IMR-90 (cell line): ENCODE results near the gene FCRLB. TPM values are rescaled to one million over a fixed set of nuclear protein-coding genes. Genes with fewer than 3 reads are reported as not detected.

ENCODE experiments used
- ATAC-seq: fragments of 200-7000 bp; cut with Tn5 transposase; 2 replicates; pipeline ENCODE4 v1.9.1; 2020; ENCODE audit warnings: low read depth, mild to moderate bottlenecking, moderate library complexity
- BruUV-seq: library from RNA; stranded (reverse); fragments of 400-500 nt; replicated peaks from 2 replicates; lab custom pipeline; 2021; lab: Mats Ljungman, UMichigan
- CTCF ChIA-PET: fragments of 300-600 bp; formaldehyde crosslinking; extraction: SDS; loops from one replicate; lab custom pipeline; 2021; ENCODE audit warnings: antibody characterized with exemption; lab: Yijun Ruan, JAX
- POLR2A ChIA-PET: fragments of 300-600 bp; sonication (Branson Sonifier 250); formaldehyde crosslinking; loops from one replicate; lab custom pipeline; 2022; ENCODE audit warnings: antibody characterized with exemption; ENCODE audit not compliant: unreplicated experiment; lab: Charles Lee
- DNase-seq: peaks from one replicate; pipeline ENCODE4 v3.0.0; 2013
- H2AFZ ChIP-seq: replicated peaks from 2 replicates; pipeline ENCODE3; 2013; ENCODE audit warnings: low read length, mild to moderate bottlenecking; ENCODE audit not compliant: poor library complexity
- H2AK5ac ChIP-seq: 2 replicates; pipeline ENCODE4 v1.6.1; 2013; ENCODE audit warnings: low read depth, low read length, inconsistent platforms
- H2AK9ac ChIP-seq: replicated peaks from 2 replicates; pipeline ENCODE3; 2013; ENCODE audit warnings: mild to moderate bottlenecking, low read depth, low read length, moderate library complexity; ENCODE audit not compliant: poor library complexity
- H2BK120ac ChIP-seq: 2 replicates; pipeline ENCODE4 v1.6.1; 2013; ENCODE audit warnings: low read depth, low read length, inconsistent platforms
- H2BK15ac ChIP-seq: 3 replicates; pipeline ENCODE4 v1.6.1; 2013; ENCODE audit warnings: low read depth, low read length, inconsistent platforms
- H2BK20ac ChIP-seq: 2 replicates; pipeline ENCODE4 v1.6.1; 2013; ENCODE audit warnings: low read depth, mild to moderate bottlenecking, inconsistent platforms, low read length, moderate library complexity
- H2BK5ac ChIP-seq: 2 replicates; pipeline ENCODE4 v1.6.1; 2013; ENCODE audit warnings: mild to moderate bottlenecking, low read depth, low read length, inconsistent platforms; ENCODE audit not compliant: poor library complexity, severe bottlenecking
- H3K14ac ChIP-seq: replicated peaks from 2 replicates; pipeline ENCODE4 v1.6.1; 2013; ENCODE audit warnings: low read depth, low read length, inconsistent platforms
- H3K18ac ChIP-seq: 2 replicates; pipeline ENCODE4 v1.6.1; 2013; ENCODE audit warnings: low read depth, low read length, control low read depth
- H3K23ac ChIP-seq: 2 replicates; pipeline ENCODE4 v1.6.1; 2013; ENCODE audit warnings: low read depth, low read length, inconsistent platforms
- H3K27ac ChIP-seq: 2 replicates; pipeline ENCODE4 v1.5.1; 2013; ENCODE audit warnings: mild to moderate bottlenecking, control low read depth, low read length; ENCODE audit not compliant: insufficient read depth
- H3K27me3 ChIP-seq: 2 replicates; pipeline ENCODE4 v1.6.1; 2013; ENCODE audit warnings: low read length; ENCODE audit not compliant: control insufficient read depth, insufficient read depth
- H3K36me3 ChIP-seq: 2 replicates; pipeline ENCODE4 v1.6.1; 2013; ENCODE audit warnings: low read length, mixed read lengths; ENCODE audit not compliant: control insufficient read depth, insufficient read depth
- H3K4ac ChIP-seq: 2 replicates; pipeline ENCODE4 v1.6.1; 2013; ENCODE audit warnings: low read depth, low read length, inconsistent platforms
- H3K4me1 ChIP-seq: 2 replicates; pipeline ENCODE4 v1.6.1; 2013; ENCODE audit warnings: low read length, mixed read lengths; ENCODE audit not compliant: control insufficient read depth, insufficient read depth
- H3K4me2 ChIP-seq: 2 replicates; pipeline ENCODE4 v1.6.1; 2013; ENCODE audit warnings: low read depth, mild to moderate bottlenecking, control low read depth, low read length, moderate library complexity
- H3K4me3 ChIP-seq: 2 replicates; pipeline ENCODE4 v1.5.1; 2013; ENCODE audit warnings: low read depth, mild to moderate bottlenecking, control low read depth, low read length, moderate library complexity; ENCODE audit not compliant: insufficient read depth
- H3K56ac ChIP-seq: 2 replicates; pipeline ENCODE4 v1.6.1; 2013; ENCODE audit warnings: low read length, inconsistent platforms; ENCODE audit not compliant: insufficient read depth; ENCODE audit errors: extremely low read depth
- H3K79me1 ChIP-seq, 2 experiments: 2 replicates each; pipeline ENCODE4 v1.6.1; 2013; ENCODE audit warnings: low read length in 2 of 2, inconsistent platforms in 1 of 2, low read depth in 1 of 2
- H3K9ac ChIP-seq: 2 replicates; pipeline ENCODE4 v1.6.1; 2013; ENCODE audit warnings: low read depth, low read length, control low read depth
- H3K9me1 ChIP-seq: 2 replicates; pipeline ENCODE4 v1.6.1; 2013; ENCODE audit warnings: low read length, inconsistent platforms; ENCODE audit not compliant: insufficient read depth
- H3K9me3 ChIP-seq: 2 replicates; pipeline ENCODE4 v1.6.1; 2013; ENCODE audit warnings: low read length; ENCODE audit not compliant: control insufficient read depth, insufficient read depth
- H4K20me1 ChIP-seq: 2 replicates; pipeline ENCODE4 v1.6.1; 2013; ENCODE audit warnings: low read length, inconsistent platforms; ENCODE audit not compliant: insufficient read depth
- H4K5ac ChIP-seq: 2 replicates; pipeline ENCODE4 v1.6.1; 2013; ENCODE audit warnings: mild to moderate bottlenecking, low read depth, low read length, control low read depth
- H4K8ac ChIP-seq, 2 experiments: 2 replicates each; pipeline ENCODE4 v1.6.1; 2013; ENCODE audit warnings: low read depth in 2 of 2, low read length in 2 of 2, control low read depth in 1 of 2, inconsistent platforms in 1 of 2
- H4K91ac ChIP-seq: 2 replicates; pipeline ENCODE4 v1.6.1; 2013; ENCODE audit warnings: low read depth, low read length, inconsistent platforms; ENCODE audit not compliant: insufficient read depth
- CHD1 ChIP-seq: IDR thresholded peaks from 2 replicates; pipeline ENCODE4 v1.6.1; 2012; ENCODE audit warnings: low read depth, low read length, improper control_type of control experiment
- ELK1 ChIP-seq: fragments of 150-350 bp; IDR thresholded peaks from 2 replicates; pipeline ENCODE4 v1.6.1; 2016; ENCODE audit warnings: low read depth, mild to moderate bottlenecking, low read length, moderate library complexity, borderline replicate concordance
- FOS ChIP-seq: fragments of 150-350 bp; IDR thresholded peaks from 2 replicates; pipeline ENCODE4 v1.6.1; 2016; ENCODE audit warnings: low read depth, low read length
- MXI1 ChIP-seq: IDR thresholded peaks from 2 replicates; pipeline ENCODE4 v1.6.1; 2012; ENCODE audit warnings: low read depth, mild to moderate bottlenecking, low read length, moderate library complexity, borderline replicate concordance
- NFE2L2 ChIP-seq: fragments of 150-350 bp; IDR thresholded peaks from 2 replicates; pipeline ENCODE4 v1.6.1; 2016; ENCODE audit warnings: low read depth, mild to moderate bottlenecking, low read length
- POLR2A ChIP-seq: IDR thresholded peaks from 2 replicates; pipeline ENCODE4 v1.6.1; 2012; ENCODE audit warnings: mild to moderate bottlenecking, low read depth, low read length
- RAD21 ChIP-seq: IDR thresholded peaks from 2 replicates; pipeline ENCODE4 v1.6.1; 2012; ENCODE audit warnings: low read length, improper control_type of control experiment
- RCOR1 ChIP-seq: IDR thresholded peaks from 2 replicates; pipeline ENCODE4 v1.6.1; 2012; ENCODE audit warnings: mild to moderate bottlenecking, low read length, improper control_type of control experiment; ENCODE audit not compliant: insufficient replicate concordance
- WGBS, 2 experiments: methylation state at CpG; one replicate each; pipeline versions ENCODE4 v1.1.5 to v1.1.7; 2013; ENCODE audit warnings: missing lambda C conversion rate in 2 of 2; ENCODE audit not compliant: insufficient read length in 1 of 2; ENCODE audit errors: extremely low coverage in 2 of 2; 5-methylcytosine and 5-hydroxymethylcytosine counted together
- dilution Hi-C: fragments of 300-500 bp; cut with HindIII; formaldehyde crosslinking; loops from one replicate; pipeline ENCODE4 v1.14.3; 2018; ENCODE audit warnings: low sequenced_read_pairs; ENCODE audit not compliant: unreplicated experiment
- in situ Hi-C: fragments of 300-500 bp; cut with MboI; formaldehyde crosslinking; loops from 3 replicates; pipeline ENCODE4 v1.14.3; 2019; ENCODE audit warnings: low sequenced_read_pairs, inconsistent platforms, mixed read lengths
- intact Hi-C: fragments of 100-400 bp; cut with micrococcal nuclease; formaldehyde crosslinking; loops from 2 replicates; pipeline ENCODE4 v1.10.0; 2022
- polyA plus RNA-seq, 3 experiments: library from polyadenylated mRNA; depleted of rRNA; stranded (reverse); fragments of >200 nt; gene quantifications; 2 replicates each; pipeline ENCODE4 v1.2.3, GENCODE V29; 2012; ENCODE audit warnings: low replicate concordance in 1 of 3
- total RNA-seq: library from RNA; depleted of rRNA; stranded (reverse); fragments of >200 nt; gene quantifications from 2 replicates; pipeline ENCODE4 v1.2.3, GENCODE V29; 2012

The FCRLB gene
- total and polyA plus RNA-seq, 2 of the 4 experiments (the other 2 are of a cell fraction), result 0.90 to 2.2 TPM

GRCh38 chr1:161709373-161709772 is 12.0 kb upstream of the FCRLB start:
- POLR2A ChIA-PET, result no interaction called here

More at GRCh38 chr1:161709373-161709772, 12.0 kb upstream of the FCRLB start:
- 50% methylated on average over 2 of the region's 4 CpGs; no CpG with 5 or more reads in 1 of the 2 experiments for WGBS, 2 experiments
- Histone ChIP-seq H3K4me2 (no peak overlapping the region), H3K36me3 (no peaks in the 10 kb centered on the region), H3K9me1 (peaks cover 6% of the 10 kb centered on the region; the same call in 1 of the 2 replicates), H2AK9ac (no peak overlapping the region), H3K79me1 (no peaks in the 10 kb centered on the region), H4K8ac (no peak overlapping the region), H4K5ac (no peak overlapping the region), H3K4me3 (no peak overlapping the region), H2BK15ac (no peak overlapping the region), H3K27me3 (no peaks in the 10 kb centered on the region), H2BK5ac (no peak overlapping the region), H3K18ac (no peak overlapping the region), H4K20me1 (peaks cover 4% of the 10 kb centered on the region; the same call in 1 of the 2 replicates), H3K14ac (no peak overlapping the region), H3K9ac (no peak overlapping the region), H2BK120ac (no peak overlapping the region), H2AK5ac (no peak overlapping the region), H3K23ac (no peak overlapping the region), H2AFZ (no peak overlapping the region), H3K27ac (no peak overlapping the region), H3K9me3 (no peaks in the 10 kb centered on the region), H3K4me1 (peaks cover 11% of the 10 kb centered on the region), H4K91ac (no peak overlapping the region), H2BK20ac (no peak overlapping the region), H3K4ac (no peak overlapping the region), H3K56ac (no peak overlapping the region)
- intact Hi-C loops (no loop called here), in situ Hi-C loops (no loop called here), dilution Hi-C loops (no loop called here)
- no peak for ATAC-seq
- TF ChIP-seq RAD21 (no peak), FOS (no peak), RCOR1 (no peak), NFE2L2 (no peak), MXI1 (no peak), CHD1 (no peak), POLR2A (no peak), ELK1 (no peak)
- BruUV-seq, result no TSS peak
- CTCF ChIA-PET, result no interaction called here
- DNase-seq, result no peak
